ENCODE results near the gene ICAM3.

Gene ICAM3

GRCh38 chr19:10316229-10317044 is 23.0 kb downstream of the ICAM3 start:
- H3K4me1 ChIP-seq (ENCODE audit: insufficient read depth, low read length): no peaks in the 10 kb centered on the region; the same call in 1 of the 2 replicates
- no peaks in the 10 kb centered on the region for H3K9me3 ChIP-seq (ENCODE audit: insufficient read depth, low read depth, low read length)
- H3K36me3 ChIP-seq (ENCODE audit: insufficient read depth, low read depth, low read length): peaks cover 34% of the 10 kb centered on the region
- peak overlapping the region; percentile 78; the same call in 1 of the 2 replicates for H3K9ac ChIP-seq (ENCODE audit: low read depth, low read length)
- H3K4me3 ChIP-seq (ENCODE audit: low read length): peak overlapping the region; percentile 87; the same call in 1 of the 2 replicates
- no peaks in the 10 kb centered on the region for H3K27me3 ChIP-seq (ENCODE audit: insufficient read depth, low read length)
- H3K27ac ChIP-seq (ENCODE audit: low read length): no peak overlapping the region

DNA sequence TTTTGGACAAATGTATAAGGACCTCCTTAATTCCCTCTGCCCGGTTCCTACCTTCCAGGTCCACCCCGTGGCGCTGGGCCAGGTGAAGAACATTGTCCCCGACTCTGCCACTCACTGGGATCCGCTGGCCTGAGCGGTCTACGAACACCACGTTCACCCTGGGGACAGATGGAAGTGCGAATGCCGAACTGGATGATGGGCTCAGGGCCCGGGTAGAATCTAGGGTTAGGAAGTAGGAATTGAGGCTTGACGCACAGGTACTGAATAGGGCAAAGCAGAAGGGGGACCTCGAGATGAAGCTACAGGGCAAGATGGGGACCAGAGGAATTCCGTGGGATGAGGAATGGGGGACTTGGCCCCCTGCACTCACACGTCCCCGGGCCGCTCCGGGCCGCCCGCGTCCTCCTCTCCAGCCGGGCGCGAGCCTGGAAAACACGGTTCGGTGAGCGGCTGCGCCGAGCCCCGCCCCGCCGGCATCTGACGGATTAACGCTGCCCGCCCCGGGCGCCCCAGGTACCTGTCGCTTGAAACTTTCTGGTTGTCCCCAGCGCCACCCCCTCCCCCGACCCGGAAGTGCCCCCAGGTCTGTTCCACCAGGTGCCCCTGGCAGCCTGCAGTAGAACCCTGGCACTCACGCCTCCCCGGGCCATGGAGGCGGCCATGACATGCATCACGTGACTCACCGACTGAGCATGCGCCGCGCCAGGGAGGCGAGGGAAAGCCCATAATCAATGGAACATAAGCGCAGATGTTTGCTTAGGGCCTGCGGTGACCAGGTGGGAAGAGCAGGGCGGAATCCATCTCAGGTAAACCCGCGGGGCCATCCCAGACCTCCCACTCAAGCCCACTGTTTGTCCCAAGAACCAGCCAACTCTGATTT is 23.8 kb downstream of the ICAM3 start, which contains the start of gene FDX2:
Gene FDX2 (minus strand): TSS at position 681 of the 880 bp plus-strand sequence. CDS start 19 bp downstream, at position 662.
- Histone ChIP-seq H3K9me3 (ENCODE audit: insufficient read depth, low read depth, low read length) (no peaks in the 10 kb centered on the region), H3K27ac (ENCODE audit: low read length) (no peak within 1 kb of the TSS), H3K4me3 (ENCODE audit: low read length) (peak within 1 kb of the TSS; percentile 87), H3K27me3 (ENCODE audit: insufficient read depth, low read length) (no peaks in the 10 kb centered on the region), H3K4me1 (ENCODE audit: insufficient read depth, low read length) (no peaks in the 10 kb centered on the region; the same call in 1 of the 2 replicates), H3K9ac (ENCODE audit: low read depth, low read length) (peak within 1 kb of the TSS; percentile 78), H3K36me3 (ENCODE audit: insufficient read depth, low read depth, low read length) (peaks cover 27% of the 10 kb centered on the region)

GRCh38 chr19:10309423-10309822 is 30.0 kb downstream of the ICAM3 start, which contains the start of gene ZGLP1:
Gene ZGLP1 (minus strand): TSS chr19:10309815.
- H3K9me3 ChIP-seq (ENCODE audit: insufficient read depth, low read depth, low read length): no peaks in the 10 kb centered on the region
- H3K36me3 ChIP-seq (ENCODE audit: insufficient read depth, low read depth, low read length): peaks cover 6% of the 10 kb centered on the region; the same call in 1 of the 2 replicates
- no peak within 1 kb of the TSS for H3K27ac ChIP-seq (ENCODE audit: low read length)
- H3K27me3 ChIP-seq (ENCODE audit: insufficient read depth, low read length): no peaks in the 10 kb centered on the region
- H3K4me3 ChIP-seq (ENCODE audit: low read length): no peak within 1 kb of the TSS
- no peaks in the 10 kb centered on the region for H3K4me1 ChIP-seq (ENCODE audit: insufficient read depth, low read length)
- H3K9ac ChIP-seq (ENCODE audit: low read depth, low read length): no peak within 1 kb of the TSS

GRCh38 chr19:10306327-10306726 is 33.1 kb downstream of the ICAM3 start:
- no peak overlapping the region for H3K9ac ChIP-seq (ENCODE audit: low read depth, low read length)
- peaks cover 6% of the 10 kb centered on the region; the same call in 1 of the 2 replicates for H3K36me3 ChIP-seq (ENCODE audit: insufficient read depth, low read depth, low read length)
- no peak overlapping the region for H3K4me3 ChIP-seq (ENCODE audit: low read length)
- H3K27ac ChIP-seq (ENCODE audit: low read length): no peak overlapping the region
- no peaks in the 10 kb centered on the region; the same call in 1 of the 2 replicates for H3K27me3 ChIP-seq (ENCODE audit: insufficient read depth, low read length)
- no peaks in the 10 kb centered on the region for H3K4me1 ChIP-seq (ENCODE audit: insufficient read depth, low read length)
- no peaks in the 10 kb centered on the region for H3K9me3 ChIP-seq (ENCODE audit: insufficient read depth, low read depth, low read length)

GRCh38 chr19:10305139-10305806 is 34.2 kb downstream of the ICAM3 start:
- H3K27me3 ChIP-seq (ENCODE audit: insufficient read depth, low read length): no peaks in the 10 kb centered on the region; the same call in 1 of the 2 replicates
- H3K27ac ChIP-seq (ENCODE audit: low read length): no peak overlapping the region
- no peak overlapping the region for H3K9ac ChIP-seq (ENCODE audit: low read depth, low read length)
- H3K9me3 ChIP-seq (ENCODE audit: insufficient read depth, low read depth, low read length): no peaks in the 10 kb centered on the region
- no peaks in the 10 kb centered on the region for H3K4me1 ChIP-seq (ENCODE audit: insufficient read depth, low read length)
- peaks cover 6% of the 10 kb centered on the region; the same call in 1 of the 2 replicates for H3K36me3 ChIP-seq (ENCODE audit: insufficient read depth, low read depth, low read length)
- no peak overlapping the region for H3K4me3 ChIP-seq (ENCODE audit: low read length)

GRCh38 chr19:10299545-10300458 is 39.6 kb downstream of the ICAM3 start:
- no peaks in the 10 kb centered on the region for H3K4me1 ChIP-seq (ENCODE audit: insufficient read depth, low read length)
- H3K27ac ChIP-seq (ENCODE audit: low read length): no peak overlapping the region
- H3K9ac ChIP-seq (ENCODE audit: low read depth, low read length): no peak overlapping the region
- no peak overlapping the region for H3K4me3 ChIP-seq (ENCODE audit: low read length)
- H3K27me3 ChIP-seq (ENCODE audit: insufficient read depth, low read length): peaks cover 30% of the 10 kb centered on the region
- no peaks in the 10 kb centered on the region for H3K9me3 ChIP-seq (ENCODE audit: insufficient read depth, low read depth, low read length)
- H3K36me3 ChIP-seq (ENCODE audit: insufficient read depth, low read depth, low read length): no peaks in the 10 kb centered on the region

GRCh38 chr19:10295847-10296591 is 43.4 kb downstream of the ICAM3 start:
- Histone ChIP-seq H3K27me3 (ENCODE audit: insufficient read depth, low read length) (peaks cover 68% of the 10 kb centered on the region), H3K9ac (ENCODE audit: low read depth, low read length) (no peak overlapping the region), H3K36me3 (ENCODE audit: insufficient read depth, low read depth, low read length) (no peaks in the 10 kb centered on the region), H3K9me3 (ENCODE audit: insufficient read depth, low read depth, low read length) (no peaks in the 10 kb centered on the region), H3K4me1 (ENCODE audit: insufficient read depth, low read length) (peaks cover 5% of the 10 kb centered on the region; the same call in 1 of the 2 replicates), H3K27ac (ENCODE audit: low read length) (no peak overlapping the region), H3K4me3 (ENCODE audit: low read length) (peak overlapping the region; percentile 49; the same call in 1 of the 2 replicates)

DNA sequence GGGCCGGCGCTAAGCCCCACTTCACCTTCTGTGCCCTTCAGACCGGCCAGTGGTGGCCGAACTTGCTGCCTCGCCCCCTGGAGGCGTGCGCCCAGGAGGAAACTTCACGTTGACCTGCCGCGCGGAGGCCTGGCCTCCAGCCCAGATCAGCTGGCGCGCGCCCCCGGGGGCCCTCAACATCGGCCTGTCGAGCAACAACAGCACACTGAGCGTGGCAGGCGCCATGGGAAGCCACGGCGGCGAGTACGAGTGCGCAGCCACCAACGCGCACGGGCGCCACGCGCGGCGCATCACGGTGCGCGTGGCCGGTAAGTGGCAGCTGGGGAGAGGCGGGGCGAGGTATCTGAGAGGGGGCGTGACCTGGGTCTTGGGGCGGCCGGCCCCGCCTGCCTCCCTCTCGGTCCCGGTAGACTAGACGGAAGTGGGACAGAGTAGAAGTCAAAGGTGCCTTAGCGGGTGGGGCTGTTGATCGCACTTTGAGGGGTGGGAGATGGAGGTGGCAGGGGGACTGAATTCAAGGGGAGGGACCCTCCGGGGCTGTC is 44.0 kb downstream of the ICAM3 start:
- peak overlapping the region; percentile 49; the same call in 1 of the 2 replicates for H3K4me3 ChIP-seq (ENCODE audit: low read length)
- peaks cover 6% of the 10 kb centered on the region; the same call in 1 of the 2 replicates for H3K4me1 ChIP-seq (ENCODE audit: insufficient read depth, low read length)
- no peaks in the 10 kb centered on the region for H3K9me3 ChIP-seq (ENCODE audit: insufficient read depth, low read depth, low read length)
- no peak overlapping the region for H3K27ac ChIP-seq (ENCODE audit: low read length)
- H3K27me3 ChIP-seq (ENCODE audit: insufficient read depth, low read length): peaks cover 75% of the 10 kb centered on the region
- no peaks in the 10 kb centered on the region for H3K36me3 ChIP-seq (ENCODE audit: insufficient read depth, low read depth, low read length)
- no peak overlapping the region for H3K9ac ChIP-seq (ENCODE audit: low read depth, low read length)

DNA sequence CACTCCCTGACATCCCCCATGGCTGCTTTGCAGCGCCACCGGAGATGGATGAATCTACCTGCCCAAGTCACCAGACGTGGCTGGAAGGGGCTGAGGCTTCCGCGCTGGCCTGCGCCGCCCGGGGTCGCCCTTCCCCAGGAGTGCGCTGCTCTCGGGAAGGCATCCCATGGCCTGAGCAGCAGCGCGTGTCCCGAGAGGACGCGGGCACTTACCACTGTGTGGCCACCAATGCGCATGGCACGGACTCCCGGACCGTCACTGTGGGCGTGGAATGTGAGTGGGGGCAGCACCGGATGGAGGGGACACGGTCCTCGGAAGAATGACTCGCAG is 45.1 kb downstream of the ICAM3 start:
- Histone ChIP-seq H3K4me1 (ENCODE audit: insufficient read depth, low read length) (peaks cover 8% of the 10 kb centered on the region; the same call in 1 of the 2 replicates), H3K9ac (ENCODE audit: low read depth, low read length) (no peak overlapping the region), H3K4me3 (ENCODE audit: low read length) (no peak overlapping the region), H3K36me3 (ENCODE audit: insufficient read depth, low read depth, low read length) (no peaks in the 10 kb centered on the region), H3K9me3 (ENCODE audit: insufficient read depth, low read depth, low read length) (no peaks in the 10 kb centered on the region), H3K27me3 (ENCODE audit: insufficient read depth, low read length) (peaks cover 85% of the 10 kb centered on the region), H3K27ac (ENCODE audit: low read length) (no peak overlapping the region)
